Cardiac fibroblast (primary cell): Measurements from ENCODE around the gene MMP10.

Source experiments
- DNase-seq, 2 donors: peaks; one replicate each; pipeline versions ENCODE4 v3.0.0 to v3.0.0-alpha.2; 2010; ENCODE audit warnings: low read depth in 2 of 2
- H3K4me3 ChIP-seq, 2 donors: replicated peaks in 1 of 2; 1 replicate in 1 of 2; 2 replicates in 1 of 2; pipeline ENCODE4 v1.5.1; 2011; ENCODE audit warnings: low read depth in 2 of 2, low read length in 2 of 2, mild to moderate bottlenecking in 2 of 2, moderate library complexity in 1 of 2
- TF ChIP-seq, protein P1 (sequence below): IDR thresholded peaks from one replicate; pipeline ENCODE4 v1.5.1; 2011; ENCODE audit warnings: low read depth, mild to moderate bottlenecking, low read length, inconsistent platforms

Gene MMP10

DNA sequence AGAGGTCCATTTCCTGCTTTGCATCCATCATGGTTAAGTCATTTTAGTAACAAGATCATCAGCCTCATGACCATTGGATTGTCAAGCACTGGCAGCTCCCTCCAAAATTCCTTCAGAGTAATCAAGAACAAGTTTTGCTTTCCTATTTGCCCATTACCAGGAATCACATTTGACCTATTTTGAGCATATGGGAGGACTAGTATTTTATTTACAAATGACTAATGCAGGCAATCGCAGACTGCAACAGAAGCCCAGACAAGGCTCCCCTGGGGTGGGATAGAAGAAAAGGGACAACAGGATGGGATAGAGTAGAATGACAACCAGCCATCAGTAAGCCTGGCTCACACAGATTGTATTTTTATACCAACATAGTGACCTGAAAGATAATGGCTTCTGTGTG is 9.1 kb downstream of the MMP10 start:
- TF ChIP-seq, protein P1, sequence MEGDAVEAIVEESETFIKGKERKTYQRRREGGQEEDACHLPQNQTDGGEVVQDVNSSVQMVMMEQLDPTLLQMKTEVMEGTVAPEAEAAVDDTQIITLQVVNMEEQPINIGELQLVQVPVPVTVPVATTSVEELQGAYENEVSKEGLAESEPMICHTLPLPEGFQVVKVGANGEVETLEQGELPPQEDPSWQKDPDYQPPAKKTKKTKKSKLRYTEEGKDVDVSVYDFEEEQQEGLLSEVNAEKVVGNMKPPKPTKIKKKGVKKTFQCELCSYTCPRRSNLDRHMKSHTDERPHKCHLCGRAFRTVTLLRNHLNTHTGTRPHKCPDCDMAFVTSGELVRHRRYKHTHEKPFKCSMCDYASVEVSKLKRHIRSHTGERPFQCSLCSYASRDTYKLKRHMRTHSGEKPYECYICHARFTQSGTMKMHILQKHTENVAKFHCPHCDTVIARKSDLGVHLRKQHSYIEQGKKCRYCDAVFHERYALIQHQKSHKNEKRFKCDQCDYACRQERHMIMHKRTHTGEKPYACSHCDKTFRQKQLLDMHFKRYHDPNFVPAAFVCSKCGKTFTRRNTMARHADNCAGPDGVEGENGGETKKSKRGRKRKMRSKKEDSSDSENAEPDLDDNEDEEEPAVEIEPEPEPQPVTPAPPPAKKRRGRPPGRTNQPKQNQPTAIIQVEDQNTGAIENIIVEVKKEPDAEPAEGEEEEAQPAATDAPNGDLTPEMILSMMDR = no peak
- H3K4me3 ChIP-seq = no peak overlapping the region
- DNase-seq = no peak

DNA sequence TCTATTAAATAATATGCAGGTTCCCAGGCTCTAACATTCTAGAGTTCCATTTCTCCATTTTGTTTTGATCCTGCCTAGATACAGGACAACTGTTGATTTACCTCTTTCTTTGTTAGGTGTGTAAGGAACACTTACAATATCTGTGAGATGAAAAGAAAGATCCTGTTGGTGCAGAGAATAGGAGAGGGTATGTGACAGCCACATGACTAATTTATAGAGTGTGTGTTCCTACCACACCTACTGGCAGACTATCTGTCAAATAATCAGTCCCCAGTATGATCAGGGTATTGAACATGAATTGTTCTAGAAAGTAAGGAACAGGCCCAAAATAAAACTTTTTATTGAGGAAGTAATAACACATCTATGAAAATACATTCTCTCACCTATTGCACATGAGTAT is 10.2 kb downstream of the MMP10 start:
- DNase-seq = no peak
- no peak overlapping the region for H3K4me3 ChIP-seq
- TF ChIP-seq, protein P1 = no peak

DNA sequence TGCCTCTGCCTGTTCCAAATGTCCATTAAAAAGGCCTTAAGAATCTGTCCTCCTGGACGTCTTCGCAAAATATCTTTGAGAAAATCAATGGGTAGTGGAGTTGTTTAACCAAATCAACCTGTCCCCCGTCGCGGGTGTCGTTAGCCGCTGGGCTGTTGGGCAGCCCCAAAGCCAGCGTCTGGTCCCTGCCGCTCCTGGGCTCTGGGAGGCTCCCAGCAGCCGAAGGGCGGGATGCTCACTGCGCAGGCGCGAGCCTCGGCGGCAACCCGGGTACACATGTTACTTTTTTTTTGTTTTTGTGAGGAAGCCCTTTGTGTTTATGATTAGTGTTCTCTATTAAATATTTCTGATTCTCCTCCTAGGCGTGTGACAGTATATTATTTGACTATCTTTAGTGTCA is 12.6 kb downstream of the MMP10 start:
- TF ChIP-seq, protein P1 = no peak

DNA sequence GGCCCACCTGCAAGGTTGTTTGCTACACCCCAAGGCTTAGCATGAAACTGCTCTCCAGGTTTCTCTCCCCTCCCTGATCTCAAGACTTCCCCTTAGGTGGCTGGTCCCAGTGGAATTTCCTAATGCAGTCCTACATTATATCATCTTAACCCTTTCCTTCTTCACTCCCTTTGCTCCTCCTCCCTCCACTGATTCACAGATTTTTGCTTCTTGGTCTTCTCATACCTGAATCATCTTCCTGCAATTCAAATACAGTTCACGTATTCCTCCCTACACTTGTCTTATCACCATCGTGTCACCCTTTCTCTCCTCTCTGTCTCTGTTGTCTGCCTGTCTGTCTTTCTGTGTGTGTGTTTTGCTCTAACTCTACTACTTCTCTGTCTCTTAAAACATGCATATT is 17.0 kb downstream of the MMP10 start:
- peak in 1 of 2 donors; percentile 42 for DNase-seq

More for the DNA sequence above, 12.6 kb downstream of the MMP10 start:
- DNase-seq = no peak
- H3K4me3 ChIP-seq = no peak overlapping the region

DNA sequence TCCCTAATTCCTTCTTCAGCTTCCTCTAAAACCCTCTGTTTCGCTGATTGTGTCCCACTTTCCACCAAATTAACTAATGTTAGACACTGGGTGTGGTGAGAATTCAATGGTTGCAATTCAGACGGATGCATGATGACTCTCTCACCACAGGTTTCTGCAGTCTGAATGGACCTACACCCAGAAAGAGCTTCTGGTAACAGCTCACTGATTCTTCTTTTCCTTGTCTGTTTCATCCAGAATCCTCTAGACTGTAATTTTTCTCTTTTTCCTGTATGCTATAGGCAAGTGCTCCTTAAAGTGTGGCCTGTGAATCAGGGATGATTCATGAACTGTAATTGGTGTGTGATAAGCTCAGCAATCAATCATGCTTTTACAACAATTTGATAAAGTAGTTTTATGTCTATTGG is 18.1 kb downstream of the MMP10 start:
- DNase-seq = peak in 1 of 2 donors; percentile 41
- no peak overlapping the region for H3K4me3 ChIP-seq
- TF ChIP-seq, protein P1 = no peak

More for the DNA sequence above, 17.0 kb downstream of the MMP10 start:
- TF ChIP-seq, protein P1 = no peak
- H3K4me3 ChIP-seq = no peak overlapping the region

DNA sequence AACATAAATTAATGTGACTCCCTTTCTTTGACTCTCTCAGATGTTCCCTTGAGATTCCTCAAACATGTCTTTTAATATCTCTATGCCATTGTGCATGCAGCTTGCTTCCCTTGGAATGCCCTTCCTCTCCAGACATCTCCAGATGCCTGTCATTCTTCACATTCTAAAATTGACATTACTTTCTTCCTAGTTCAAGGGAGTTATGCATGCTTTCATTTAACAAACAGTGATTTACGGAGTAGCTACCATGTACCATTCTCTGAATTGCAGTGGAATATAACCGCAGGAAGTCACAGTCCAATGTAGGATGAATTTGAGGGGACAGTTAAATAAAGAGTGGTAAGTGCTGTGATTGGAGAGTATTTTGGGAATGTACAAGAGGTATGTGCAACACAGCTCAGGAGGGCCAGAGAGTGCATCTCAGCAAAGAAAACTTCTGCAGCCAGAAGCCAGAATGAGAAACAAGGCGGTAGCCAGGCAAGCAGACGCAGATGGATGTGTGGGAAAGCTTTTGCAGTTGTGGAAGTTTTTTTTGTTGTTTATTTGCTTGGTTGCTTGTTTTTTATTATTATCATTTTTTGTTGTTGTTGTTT is 18.7 kb downstream of the MMP10 start:
- peak; percentile 5 to 32 for DNase-seq
- no peak overlapping the region for H3K4me3 ChIP-seq
- TF ChIP-seq, protein P1 = no peak
